Activated CD8-positive, alpha-beta T cell treated with anti-CD3 and anti-CD28 coated beads for 36 hours (primary cell): ENCODE measurements around the gene RAPGEF3. TPM values are rescaled to one million over a fixed set of nuclear protein-coding genes. Genes with fewer than 3 reads are reported as not detected.

Experiments used
- ATAC-seq: fragments of 200-7000 bp; cut with Tn5 transposase; one replicate; pipeline ENCODE4 v1.10.0; 2021; ENCODE audit warnings: mild to moderate bottlenecking, moderate library complexity
- CTCF ChIA-PET: fragments of 350-600 bp; sonication (Branson Sonifier 250); formaldehyde crosslinking; loops from one replicate; lab custom pipeline; 2021; ENCODE audit warnings: antibody characterized with exemption; lab: Charles Lee
- POLR2A ChIA-PET: fragments of 350-600 bp; sonication (Branson Sonifier 250); formaldehyde crosslinking; loops from one replicate; lab custom pipeline; 2021; ENCODE audit warnings: antibody characterized with exemption; lab: Charles Lee
- DNase-seq: peaks from one replicate; pipeline ENCODE4 v3.0.0-alpha.2; 2020
- H3K27ac Mint-ChIP-seq: one replicate; pipeline ENCODE4 v1.8.0; 2021; ENCODE audit warnings: mild to moderate bottlenecking, mixed read lengths
- H3K27me3 Mint-ChIP-seq: one replicate; pipeline ENCODE4 v1.8.0; 2021; ENCODE audit warnings: mixed read lengths
- H3K36me3 Mint-ChIP-seq: one replicate; pipeline ENCODE4 v1.8.0; 2021; ENCODE audit warnings: low read depth, mixed read lengths
- H3K4me1 Mint-ChIP-seq: one replicate; pipeline ENCODE4 v1.8.0; 2021; ENCODE audit warnings: low read depth, mixed read lengths
- H3K4me3 Mint-ChIP-seq: one replicate; pipeline ENCODE4 v1.8.0; 2021; ENCODE audit warnings: mild to moderate bottlenecking, moderate library complexity, mixed read lengths
- H3K9me3 Mint-ChIP-seq: one replicate; pipeline ENCODE4 v1.8.0; 2021; ENCODE audit warnings: mixed read lengths
- intact Hi-C: fragments of 100-400 bp; cut with micrococcal nuclease; formaldehyde crosslinking; loops from one replicate; pipeline ENCODE4 v1.10.0; 2022
- total RNA-seq, 2 experiments: library from RNA; stranded (reverse); gene quantifications; one replicate each; pipeline ENCODE4 v1.2.3, GENCODE V29; 2021
- TF ChIP-seq, protein P1 (sequence below): fragments of 200-600 bp; IDR thresholded peaks from one replicate; pipeline ENCODE4 v1.8.0; 2022; ENCODE audit warnings: antibody characterized with exemption, mild to moderate bottlenecking

RAPGEF3 gene
- total RNA-seq, 2 experiments from 2014 or later = 0.56 to 0.58 TPM

DNA sequence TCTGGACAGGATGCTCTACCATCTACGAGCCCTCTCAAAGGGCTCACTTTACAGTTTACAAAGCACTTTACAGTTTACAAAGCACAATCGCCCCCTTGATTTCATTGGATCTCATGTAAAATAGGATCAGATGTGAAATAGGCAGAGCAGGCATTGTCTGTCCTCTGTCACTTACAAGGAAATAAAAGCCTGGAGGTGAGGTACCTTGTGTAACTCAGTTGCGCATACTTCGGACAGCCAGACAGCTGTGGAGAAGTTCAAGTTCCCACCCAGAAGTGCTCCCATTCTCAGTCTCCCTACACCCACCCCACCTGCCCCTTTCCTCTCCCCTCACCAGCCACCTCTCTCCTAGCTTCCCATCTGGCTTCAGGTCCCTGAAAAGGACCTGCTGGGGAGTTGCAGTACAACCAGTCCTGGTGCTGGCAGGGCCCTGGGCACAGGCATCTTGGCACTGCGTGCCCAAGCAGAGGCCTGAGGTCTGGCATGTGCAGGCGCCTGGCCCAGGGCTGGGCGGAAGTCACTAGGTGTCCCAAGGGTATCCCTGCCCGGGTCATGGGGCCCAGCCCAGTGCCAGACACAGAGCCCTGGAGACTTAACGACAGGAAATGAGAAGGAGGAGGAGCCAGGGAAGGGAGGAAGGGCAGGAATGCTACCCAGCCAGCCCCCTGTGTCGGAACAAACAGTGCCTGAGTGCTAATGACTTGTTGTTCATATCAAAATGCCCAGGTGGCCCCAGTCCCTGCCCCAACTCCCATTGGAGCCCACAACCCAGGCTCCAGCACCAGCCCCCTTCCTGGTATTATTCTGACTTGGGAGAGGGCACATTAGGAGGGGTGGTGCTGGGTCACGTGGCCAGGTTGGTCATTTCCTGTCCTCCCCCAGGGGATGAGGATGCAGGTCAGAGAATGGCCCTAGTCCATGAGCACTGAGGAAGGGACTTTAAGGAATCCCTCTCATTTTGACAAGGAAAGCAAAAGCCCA is 5.4 kb downstream of the RAPGEF3 start:
- H3K9me3 Mint-ChIP-seq = no peaks in the 10 kb centered on the region
- TF ChIP-seq, protein P1, sequence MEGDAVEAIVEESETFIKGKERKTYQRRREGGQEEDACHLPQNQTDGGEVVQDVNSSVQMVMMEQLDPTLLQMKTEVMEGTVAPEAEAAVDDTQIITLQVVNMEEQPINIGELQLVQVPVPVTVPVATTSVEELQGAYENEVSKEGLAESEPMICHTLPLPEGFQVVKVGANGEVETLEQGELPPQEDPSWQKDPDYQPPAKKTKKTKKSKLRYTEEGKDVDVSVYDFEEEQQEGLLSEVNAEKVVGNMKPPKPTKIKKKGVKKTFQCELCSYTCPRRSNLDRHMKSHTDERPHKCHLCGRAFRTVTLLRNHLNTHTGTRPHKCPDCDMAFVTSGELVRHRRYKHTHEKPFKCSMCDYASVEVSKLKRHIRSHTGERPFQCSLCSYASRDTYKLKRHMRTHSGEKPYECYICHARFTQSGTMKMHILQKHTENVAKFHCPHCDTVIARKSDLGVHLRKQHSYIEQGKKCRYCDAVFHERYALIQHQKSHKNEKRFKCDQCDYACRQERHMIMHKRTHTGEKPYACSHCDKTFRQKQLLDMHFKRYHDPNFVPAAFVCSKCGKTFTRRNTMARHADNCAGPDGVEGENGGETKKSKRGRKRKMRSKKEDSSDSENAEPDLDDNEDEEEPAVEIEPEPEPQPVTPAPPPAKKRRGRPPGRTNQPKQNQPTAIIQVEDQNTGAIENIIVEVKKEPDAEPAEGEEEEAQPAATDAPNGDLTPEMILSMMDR = no peak
- H3K4me3 Mint-ChIP-seq = no peak overlapping the region
- DNase-seq (no peak), ATAC-seq (no peak)
- intact Hi-C loops = no loop called here
- no peaks in the 10 kb centered on the region for H3K27me3 Mint-ChIP-seq
- no peak overlapping the region for H3K27ac Mint-ChIP-seq
- ChIA-PET POLR2A (no interaction called here), CTCF (interaction anchor here (0.8 to 14.5 kb wide), 4 partner anchors 13 to 38 kb away, joined by 3 to 355 read pairs (median 68); no protein-coding TSS in a partner anchor)
- peaks cover 28% of the 10 kb centered on the region for H3K4me1 Mint-ChIP-seq
- no peaks in the 10 kb centered on the region for H3K36me3 Mint-ChIP-seq

GRCh38 chr12:47752552-47752951 is 6.1 kb downstream of the RAPGEF3 start:
- Mint-ChIP-seq H3K9me3 (no peaks in the 10 kb centered on the region), H3K4me1 (peaks cover 24% of the 10 kb centered on the region), H3K27me3 (no peaks in the 10 kb centered on the region), H3K36me3 (no peaks in the 10 kb centered on the region), H3K4me3 (no peak overlapping the region), H3K27ac (no peak overlapping the region)
- ChIA-PET POLR2A (no interaction called here), CTCF (interaction anchor here (0.8 to 14.5 kb wide), 3 partner anchors 12 to 37 kb away, joined by 3 to 355 read pairs (median 4); no protein-coding TSS in a partner anchor)
- intact Hi-C loops = no loop called here
- no peak for DNase-seq
- ATAC-seq = no peak
- TF ChIP-seq, protein P1 = no peak

DNA sequence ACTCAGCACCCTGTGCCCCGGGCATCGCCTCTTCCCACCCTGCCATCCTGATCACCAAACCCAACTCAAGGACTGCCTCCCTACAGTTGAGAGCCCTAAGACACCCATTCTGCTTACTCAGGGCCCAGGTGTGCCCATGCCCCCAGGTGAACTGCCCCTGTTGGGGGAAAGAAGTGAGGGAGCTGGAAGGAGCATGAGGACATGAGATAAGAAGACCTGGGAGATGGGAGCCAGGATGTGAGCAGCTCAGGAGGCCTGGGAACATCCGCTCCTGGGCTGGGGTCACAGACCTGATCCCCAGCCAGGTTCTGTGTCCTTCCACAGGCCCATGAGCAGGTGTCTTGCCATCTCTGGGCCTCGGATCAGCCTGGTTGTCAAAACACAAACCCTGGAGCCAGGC is 6.6 kb downstream of the RAPGEF3 start:
- POLR2A ChIA-PET = no interaction called here
- no peak for ATAC-seq
- no peak overlapping the region for H3K27ac Mint-ChIP-seq
- H3K4me3 Mint-ChIP-seq = no peak overlapping the region
- no peak for DNase-seq
- H3K9me3 Mint-ChIP-seq = no peaks in the 10 kb centered on the region
- CTCF ChIA-PET = interaction anchor here (0.8 to 14.5 kb wide), 3 partner anchors 12 to 36 kb away, joined by 3 to 355 read pairs (median 4); no protein-coding TSS in a partner anchor
- TF ChIP-seq, protein P1 = no peak
- H3K27me3 Mint-ChIP-seq = no peaks in the 10 kb centered on the region
- intact Hi-C loops = no loop called here
- peaks cover 20% of the 10 kb centered on the region for H3K4me1 Mint-ChIP-seq
- H3K36me3 Mint-ChIP-seq = no peaks in the 10 kb centered on the region

DNA sequence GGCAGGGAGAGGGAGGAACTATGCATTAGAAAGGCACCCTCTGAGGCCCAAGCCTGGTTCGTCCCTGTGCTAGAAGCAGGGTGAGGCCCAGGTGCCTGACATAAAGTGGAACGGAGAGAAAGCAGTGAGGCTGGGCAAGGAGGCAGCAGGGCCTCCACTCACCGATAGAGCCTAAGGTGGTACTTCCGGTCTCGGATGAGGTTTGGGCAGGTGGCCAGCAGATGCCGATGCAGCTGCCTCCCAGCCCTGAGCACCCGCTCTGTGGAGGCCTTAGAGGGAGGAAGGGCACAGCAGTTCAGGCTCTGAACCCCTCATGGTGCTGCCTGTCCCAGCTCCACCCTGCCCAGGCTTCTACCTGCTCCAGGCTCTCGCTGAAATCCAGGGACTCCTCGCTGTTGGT is 7.1 kb downstream of the RAPGEF3 start:
- ATAC-seq (no peak), DNase-seq (no peak)
- ChIA-PET POLR2A (no interaction called here), CTCF (interaction anchor here (0.8 to 14.5 kb wide), 4 partner anchors 11 to 36 kb away, joined by 3 to 685 read pairs (median 180); partner anchors contain the start of gene SLC48A1)
- Mint-ChIP-seq H3K27me3 (no peaks in the 10 kb centered on the region), H3K9me3 (no peaks in the 10 kb centered on the region), H3K4me1 (peaks cover 19% of the 10 kb centered on the region), H3K36me3 (no peaks in the 10 kb centered on the region), H3K27ac (no peak overlapping the region), H3K4me3 (no peak overlapping the region)
- TF ChIP-seq, protein P1 = no peak
- intact Hi-C loops = no loop called here
